T1000 (cell line): ENCODE results near the gene TMEM218.

ENCODE experiments used
- DNase-seq: peaks from one replicate; lab custom pipeline; 2025; ENCODE audit warnings: mixed read lengths; lab: John Stamatoyannopoulos, UW

TMEM218 gene

DNA sequence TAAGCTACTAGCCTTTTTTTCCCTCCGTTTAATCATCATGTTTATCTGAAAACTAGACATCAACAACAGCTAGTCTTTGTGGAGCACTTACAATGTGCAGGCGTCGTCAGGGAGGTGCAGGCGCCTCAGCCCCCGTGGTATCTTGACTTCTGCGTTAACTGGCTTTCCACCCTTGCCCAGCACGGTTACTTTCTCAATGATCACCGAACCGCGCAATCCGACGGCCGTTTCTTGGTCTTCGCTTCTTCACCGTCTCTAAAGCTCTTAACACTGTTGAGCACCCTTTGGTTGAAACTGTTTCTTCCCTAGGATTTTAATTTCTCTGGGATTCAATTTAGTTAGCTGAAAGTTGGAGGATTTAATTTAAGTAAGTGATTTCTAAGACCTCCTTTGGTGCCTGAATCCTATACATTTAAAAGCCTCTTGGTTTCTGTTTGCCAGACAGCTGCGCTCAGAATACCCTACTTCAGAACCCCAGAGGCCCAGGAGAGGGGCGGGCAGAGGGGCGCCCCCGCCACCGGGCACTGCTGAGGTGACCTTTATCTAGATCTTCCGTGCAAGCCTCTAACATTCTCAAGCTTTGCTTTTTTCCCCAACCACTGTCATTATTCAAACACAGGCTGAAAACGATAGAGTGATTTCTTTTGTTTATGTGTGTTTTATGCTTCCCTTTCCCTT is 18.0 kb upstream of the TMEM218 start:
- no peak for DNase-seq

DNA sequence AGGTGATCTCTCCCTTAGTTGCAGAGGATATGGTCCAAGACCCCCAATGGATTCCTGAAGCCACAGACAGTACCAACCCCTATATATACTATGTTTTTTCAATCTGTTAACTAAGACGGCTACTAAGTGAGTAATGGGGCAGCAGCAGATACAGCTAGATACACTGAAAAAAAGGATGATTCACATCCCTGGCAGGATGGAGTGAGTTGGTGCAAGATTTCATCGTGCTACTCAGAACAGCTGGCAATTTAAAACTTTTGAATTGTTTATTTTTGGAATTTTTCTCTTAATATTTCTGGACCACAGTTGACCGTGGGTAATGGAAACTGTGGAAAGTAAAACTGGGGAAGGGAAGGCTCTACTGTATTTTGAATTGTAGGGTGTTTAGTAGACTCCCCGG is 17.0 kb upstream of the TMEM218 start:
- no peak for DNase-seq

DNA sequence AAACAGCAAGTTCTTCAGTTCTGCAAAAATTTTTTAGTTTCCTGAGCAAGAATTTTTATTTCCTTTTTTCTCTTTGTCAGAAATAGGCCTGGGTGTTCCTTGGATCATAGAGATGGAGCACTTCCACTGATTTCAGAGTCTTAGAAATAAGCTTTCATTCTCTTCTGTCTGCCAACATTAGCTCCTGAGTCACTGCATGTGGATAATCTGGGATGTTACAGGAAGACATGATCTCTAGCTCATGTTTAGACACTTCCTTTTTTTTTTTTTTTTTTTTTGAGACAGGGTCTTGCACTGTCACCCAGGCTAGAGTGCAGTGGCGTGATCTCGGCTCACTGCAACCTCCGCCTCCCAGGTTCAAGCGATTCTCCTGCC is 13.2 kb upstream of the TMEM218 start:
- no peak for DNase-seq

DNA sequence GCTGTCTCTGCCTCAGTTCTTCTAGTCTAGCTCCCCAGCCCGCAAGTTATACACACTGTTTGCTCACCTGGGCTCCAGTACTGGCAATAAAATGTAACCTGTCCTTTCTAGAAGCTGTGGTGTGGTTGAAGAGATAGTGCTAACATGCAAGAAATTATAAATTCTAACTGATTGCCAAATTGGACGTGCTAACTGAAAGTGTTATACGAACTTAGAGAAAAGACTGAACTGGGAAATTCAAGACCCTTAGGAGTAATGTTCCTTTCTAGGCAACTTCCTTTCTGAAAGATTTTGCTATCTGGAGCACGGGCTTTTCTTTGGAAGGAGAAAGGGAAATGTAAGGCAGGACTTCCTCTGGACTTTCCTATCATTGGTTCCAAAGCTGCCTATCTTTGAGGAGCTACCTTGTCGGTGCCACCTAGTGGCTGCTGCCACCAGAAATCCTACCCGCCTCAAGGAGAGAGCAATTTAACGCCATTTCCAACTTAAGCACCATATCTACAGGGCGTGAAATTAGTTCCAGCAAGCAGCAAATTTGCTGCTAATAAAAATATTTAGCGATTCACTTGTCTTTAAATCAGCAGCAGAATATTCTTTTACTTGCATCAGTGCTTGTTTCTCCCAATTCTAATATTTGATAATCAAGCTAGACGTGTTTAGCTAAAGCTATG is 12.7 kb upstream of the TMEM218 start:
- DNase-seq, result peak; percentile 49

DNA sequence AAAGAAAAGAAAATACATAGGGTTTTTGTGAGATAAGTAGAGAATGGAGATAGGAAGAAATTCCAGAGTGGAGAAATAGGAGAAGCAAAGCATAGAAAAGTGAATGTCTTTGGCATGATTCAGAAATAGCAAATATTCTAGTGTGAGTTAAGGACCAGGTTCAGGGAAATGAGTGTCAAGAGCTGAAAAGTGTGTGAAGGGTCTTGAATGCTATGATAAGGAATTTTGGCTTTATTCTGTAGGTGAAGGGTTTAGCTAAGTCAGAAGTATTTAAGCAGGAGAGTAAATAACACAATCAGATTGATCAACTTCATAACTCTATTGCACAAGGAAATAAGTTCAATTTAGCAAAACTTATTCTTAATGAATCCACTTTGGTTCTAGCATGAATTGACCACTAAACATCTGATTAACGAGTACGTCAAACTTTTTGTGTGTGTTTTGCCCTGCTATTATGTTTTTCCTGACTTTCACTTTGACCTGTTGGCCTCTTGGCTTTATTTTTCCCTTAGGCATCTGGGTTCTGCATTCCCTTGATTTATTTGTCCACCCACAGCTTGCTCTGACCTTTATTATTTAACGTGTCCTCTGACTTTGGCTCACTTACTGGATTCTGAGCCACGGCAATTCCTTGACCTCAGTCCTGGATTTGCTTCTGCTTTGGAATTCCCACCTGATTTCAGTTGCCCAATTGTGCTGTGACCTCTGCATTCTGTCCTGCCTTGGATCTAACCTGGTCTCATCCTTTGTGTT is 11.9 kb upstream of the TMEM218 start:
- DNase-seq, result no peak

DNA sequence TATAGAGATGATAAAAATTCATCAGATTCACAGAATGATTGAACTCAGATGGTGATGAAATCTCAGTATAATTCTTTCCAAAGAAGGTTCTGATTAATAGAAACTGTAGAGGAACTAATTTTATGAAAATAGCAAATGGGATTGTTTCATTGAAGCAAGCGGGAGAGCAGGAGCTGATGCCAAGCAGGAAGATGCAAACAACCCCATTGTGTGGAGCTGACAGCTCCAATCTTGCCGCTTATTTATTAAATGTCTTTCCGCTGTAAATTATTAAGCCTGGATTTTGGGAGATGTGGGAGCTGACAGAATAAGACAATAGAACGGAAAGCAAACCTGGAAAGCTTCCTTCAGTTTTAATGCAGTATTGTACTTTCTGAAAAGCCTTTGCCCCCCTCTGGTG is 6.0 kb upstream of the TMEM218 start:
- DNase-seq, result no peak

DNA sequence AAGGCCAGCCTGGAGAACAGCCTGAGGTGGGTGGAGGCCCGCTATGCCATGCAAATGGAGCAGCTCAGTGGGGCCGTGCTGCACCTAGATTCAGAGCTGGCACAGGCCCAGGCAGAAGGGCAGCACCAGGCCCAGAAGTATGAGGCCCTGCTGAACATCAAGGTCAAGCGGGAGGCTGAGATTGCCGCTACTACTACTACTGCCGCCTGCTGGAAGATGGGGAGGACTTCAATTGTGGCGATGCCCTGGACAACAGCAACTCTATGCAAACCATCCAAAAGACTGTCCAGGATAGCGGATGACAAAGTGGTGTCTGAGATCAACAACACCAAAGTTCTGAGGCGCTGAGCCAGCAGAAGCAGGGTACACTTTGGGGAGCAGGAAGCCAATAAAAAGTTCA is 3.1 kb upstream of the TMEM218 start:
- no peak for DNase-seq

DNA sequence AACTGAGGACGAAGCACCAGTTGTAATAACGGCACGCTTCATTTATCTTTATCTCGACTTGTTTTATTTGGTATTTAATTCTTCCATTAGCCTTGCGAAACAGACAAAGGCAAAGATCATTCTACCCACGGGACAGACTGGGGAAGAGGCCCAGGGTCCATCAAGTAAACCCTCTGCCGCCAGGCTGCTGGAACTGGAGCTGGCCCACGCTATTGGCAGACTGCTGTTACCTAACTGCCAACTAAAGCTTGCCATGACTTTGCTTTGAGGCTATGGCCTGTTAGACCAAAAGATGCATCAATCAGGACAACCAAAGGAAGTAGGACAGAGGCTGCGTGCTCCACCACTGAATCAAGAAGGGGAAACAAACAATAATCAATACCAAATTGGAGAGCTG is 780 bp upstream of the TMEM218 start:
- DNase-seq, result no peak

DNA sequence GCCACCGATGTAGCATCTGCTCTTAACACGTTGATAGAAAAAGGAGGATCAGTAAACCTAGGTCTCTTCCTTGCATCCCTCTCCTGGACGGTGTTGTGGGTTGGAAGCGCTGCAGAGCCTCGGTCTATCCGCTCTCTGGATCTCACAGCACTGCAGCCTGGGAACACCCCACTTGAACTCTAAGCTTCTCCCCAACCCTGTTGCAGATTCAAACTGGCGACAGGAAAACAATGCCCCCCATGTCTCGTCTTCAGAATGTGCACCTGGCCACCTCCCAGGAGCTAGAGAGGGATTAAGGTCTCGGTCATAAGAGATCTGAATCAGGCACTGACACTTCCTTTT is 454 bp downstream of the TMEM218 start:
- DNase-seq, result no peak

DNA sequence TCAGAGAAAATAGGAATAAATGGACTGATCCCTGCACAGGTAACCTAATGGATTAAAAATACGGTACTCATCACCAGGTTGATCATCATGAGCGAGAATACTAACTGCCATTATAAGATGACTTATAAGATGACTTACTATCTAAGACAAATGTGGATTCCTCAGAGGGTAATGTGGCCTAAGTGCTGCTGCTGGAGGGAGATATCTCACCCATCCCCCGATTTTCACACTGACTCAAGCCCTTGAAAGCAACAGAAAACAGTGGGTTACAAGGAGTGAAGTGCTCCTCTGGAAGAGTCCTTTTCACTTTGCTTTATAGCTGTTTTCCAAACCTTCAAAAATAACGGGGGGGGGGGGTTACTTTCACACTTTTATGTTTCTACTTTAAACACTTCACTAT is 920 bp downstream of the TMEM218 start:
- no peak for DNase-seq

DNA sequence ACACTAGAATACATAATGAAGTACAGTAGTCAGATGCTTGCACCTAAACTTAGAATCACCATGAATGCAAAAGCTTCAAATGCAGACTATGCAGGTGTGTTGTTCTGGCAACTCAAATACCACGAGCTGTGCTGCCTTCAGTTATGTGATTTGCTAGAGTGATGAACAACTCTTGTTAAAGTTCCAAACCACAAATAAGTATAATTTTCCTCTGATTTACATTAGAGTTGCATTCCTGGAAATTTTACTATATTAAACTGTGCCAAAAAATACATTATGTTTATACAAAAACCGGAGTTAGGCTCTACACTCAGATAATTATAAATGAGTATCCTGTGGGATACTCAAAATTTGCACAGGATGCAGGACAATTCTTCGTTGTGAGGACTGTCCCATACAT is 3.0 kb downstream of the TMEM218 start:
- DNase-seq, result no peak

DNA sequence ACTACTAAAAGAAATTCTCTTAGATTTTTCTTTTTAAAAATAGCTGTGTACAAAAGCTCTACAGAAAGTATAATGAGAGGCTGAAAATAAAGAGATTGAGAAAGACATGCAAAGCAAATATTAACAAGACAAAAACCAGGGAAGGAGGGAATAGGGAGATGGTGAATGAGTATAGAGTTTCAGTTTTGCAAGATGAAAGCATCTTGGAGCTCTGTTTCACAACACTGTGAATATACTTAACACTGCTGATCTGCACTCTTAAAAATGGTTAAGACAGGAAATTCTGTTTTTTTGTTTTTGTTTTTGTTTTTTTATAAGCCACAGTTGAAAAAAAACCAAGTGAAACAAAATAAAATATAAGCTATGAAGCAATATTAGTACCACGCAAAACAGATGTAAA is 5.5 kb downstream of the TMEM218 start:
- no peak for DNase-seq

DNA sequence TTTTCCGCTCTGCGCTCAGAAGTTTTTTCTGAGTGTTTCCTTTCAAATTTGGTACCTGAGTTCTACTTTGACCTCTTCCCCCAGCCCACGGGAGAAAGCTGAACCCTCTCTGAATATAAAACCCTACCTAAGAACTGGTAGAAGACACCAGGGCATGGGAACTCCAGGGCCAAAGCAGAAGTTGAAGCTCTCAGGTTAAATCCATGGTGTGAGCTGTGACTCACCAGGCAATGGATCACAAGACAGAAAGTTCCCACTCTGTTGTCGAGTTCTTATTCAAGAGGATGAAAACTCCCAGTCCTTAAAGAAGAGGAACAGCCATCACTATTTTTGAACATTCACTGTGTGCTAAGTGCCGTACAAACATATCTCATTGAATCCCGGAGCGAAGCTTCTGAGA is 8.9 kb downstream of the TMEM218 start:
- no peak for DNase-seq

DNA sequence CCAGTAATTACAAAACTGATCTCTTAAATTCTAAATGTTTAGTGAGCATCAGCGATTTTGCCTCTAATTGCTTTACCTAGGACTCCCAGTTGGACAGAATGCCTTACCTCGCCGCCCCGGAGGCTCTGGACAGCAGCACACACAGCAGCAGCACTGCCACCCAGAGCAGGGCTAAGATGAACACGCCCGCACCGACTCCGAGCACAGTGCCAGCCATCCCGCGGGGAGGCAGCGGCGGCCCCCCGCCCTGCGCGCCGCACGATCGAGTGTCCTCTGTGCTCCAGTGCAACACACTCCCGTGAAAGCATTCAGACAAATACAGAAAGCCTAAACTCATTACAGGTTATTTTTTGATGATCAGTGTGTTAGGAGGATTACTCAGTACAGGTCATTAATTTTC is 9.4 kb downstream of the TMEM218 start:
- DNase-seq, result no peak

DNA sequence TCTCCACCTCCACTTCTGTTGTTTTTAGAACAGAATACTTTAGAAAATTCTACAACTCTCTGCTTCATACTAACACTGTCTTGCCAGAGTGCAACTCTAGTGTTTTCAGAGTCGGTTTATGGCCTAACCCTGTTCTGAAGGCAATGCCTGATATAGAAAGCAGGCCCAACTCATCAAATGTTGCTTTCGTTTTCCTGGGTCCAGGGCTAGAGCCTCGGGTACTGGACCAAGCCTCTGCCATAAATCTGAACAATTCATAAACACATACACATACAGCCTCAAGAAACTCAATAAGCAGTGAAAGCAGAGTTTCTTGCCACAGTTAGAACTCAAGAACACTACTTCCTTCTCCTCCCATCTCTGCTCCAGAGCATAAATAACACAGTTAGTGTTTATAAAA is 9.8 kb downstream of the TMEM218 start:
- no peak for DNase-seq

DNA sequence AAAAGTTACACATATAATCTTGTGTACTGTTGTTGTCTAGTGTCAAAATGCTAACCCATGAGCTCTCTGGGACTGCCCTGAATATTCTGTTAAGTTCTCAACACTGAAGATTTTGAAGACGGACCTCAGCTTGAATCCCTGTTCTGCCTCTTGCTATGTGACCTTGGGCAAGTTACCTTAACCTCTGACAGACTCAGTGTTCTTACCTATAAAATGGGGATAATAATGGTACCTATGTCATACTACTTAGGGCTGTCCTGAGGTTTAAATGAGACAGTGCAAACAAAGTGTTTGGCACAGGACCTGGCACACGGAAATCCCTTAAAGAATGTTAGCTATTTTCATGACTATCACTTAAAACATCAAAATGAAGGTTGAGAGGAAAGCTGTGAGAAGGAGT is 11.3 kb downstream of the TMEM218 start:
- no peak for DNase-seq

DNA sequence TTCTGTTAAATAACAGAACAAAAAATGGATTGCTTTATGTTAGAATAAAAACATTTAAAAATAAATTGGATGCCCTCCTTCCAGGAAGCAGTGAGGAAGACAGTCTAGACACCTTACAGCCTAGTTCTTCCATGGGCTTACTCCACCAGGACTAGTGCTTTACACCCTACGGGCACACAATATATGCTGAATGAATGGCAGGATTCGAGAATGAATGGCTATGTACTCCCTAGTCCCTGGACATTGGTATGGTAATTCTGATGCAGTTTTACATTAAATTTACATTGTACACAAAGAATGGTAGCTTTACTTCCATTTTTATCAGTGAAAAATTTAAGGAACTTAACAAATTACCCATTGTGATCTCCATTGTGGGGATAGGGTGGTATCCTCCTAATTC is 16.7 kb downstream of the TMEM218 start:
- DNase-seq, result no peak

DNA sequence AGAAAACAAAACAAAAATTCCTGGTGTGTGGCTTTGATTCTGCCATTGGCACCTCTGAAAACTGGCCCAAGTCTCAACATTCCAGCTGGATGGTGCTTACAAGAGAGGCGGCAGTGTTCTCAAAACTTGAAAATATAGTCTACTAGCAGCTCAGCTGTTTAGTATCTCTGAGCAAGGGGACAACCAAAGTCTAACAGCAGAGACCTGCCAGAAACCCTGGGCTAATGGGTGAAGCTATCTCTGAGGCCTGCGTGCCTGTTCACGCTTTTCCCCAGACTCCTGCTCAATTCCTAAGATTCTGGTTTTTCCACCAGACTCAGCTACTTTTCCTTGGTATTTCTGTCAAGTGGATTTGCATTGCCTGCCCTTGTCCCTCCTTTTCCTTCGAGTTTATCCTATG is 17.9 kb downstream of the TMEM218 start:
- no peak for DNase-seq

DNA sequence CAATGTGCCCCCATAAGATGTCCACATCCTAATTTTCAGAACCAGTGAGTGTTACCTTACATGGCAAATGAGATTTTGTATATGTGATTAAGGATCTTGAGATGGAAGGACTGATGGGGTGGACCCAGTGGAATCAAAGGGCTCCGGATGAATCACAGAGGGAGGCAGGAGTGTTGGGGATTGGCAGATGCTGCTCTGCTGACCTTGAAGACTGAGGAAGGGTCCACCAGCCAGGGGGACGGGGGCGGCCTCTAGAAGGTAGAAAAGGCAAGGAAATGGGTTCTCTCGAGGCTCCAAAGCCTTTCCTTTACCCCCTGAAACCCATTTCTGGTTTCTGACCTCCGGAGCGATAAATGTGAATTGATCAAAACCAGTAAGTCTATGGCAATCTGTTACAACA is 18.8 kb downstream of the TMEM218 start:
- no peak for DNase-seq

DNA sequence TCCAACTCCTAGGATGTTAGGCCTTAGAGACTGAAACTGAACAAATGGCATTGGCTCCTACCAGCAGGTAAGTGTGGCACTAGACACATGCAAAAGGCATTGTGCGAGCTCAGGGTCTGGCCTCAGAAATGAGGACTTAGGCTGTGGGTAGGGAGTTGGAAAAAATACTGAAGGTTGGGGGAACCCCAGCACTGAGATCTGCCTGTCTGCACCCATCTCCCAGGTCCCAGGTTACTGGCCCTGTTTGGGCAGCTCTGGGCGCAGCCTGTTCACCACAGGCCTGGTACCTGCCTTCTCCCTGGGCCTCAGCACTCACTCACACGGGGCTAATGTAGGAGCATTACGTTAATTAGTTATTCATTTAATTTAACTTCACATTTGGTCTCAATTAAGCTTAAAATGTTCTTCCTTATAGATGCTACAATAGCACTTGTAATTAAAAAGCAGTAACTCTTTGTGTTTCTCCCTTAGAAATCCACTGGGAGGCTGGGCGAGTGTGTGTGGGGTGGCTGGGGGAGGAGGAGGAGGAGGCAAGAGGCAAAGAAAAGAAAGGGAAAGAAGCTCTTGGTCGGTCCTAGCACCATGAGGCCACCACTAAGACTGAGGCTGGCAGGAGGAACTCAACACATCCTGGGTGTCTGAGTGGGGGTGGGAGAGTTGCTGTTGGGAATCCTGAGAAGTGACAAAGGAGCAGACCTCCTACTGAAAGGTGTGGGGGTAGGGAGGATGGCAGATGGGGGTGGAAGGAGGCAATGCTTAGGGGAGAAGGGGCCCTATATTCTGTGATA is 19.4 kb downstream of the TMEM218 start:
- no peak for DNase-seq

DNA sequence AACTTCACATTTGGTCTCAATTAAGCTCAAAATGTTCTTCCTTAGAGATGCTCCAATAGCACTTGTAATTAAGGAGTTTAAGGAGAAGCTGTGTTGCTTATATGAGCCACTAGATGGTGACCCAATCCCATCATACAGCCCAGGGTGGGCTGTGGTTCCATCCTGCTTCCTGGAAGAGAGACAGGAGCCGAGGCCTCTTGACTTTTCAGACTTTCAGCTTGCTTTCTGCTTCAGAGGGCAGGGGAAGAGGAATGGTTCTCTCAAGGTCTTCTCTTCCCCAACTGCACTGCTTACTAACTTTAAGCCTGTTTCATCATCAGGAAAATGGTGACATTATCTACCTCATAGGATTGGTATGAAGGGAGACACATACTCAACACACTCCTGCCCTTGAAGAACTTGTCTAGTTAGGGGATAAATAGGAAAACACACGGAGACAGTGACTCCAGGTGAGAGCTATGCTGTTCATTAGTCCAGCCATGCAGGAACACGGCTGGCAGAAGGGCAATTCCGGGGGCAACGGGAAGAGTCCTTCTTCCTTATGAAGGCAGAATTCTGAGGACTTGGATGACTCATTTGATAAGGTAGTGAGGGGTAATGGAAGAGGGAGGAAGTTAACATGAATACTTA is 20.1 kb downstream of the TMEM218 start:
- peak; percentile 5 for DNase-seq

DNA sequence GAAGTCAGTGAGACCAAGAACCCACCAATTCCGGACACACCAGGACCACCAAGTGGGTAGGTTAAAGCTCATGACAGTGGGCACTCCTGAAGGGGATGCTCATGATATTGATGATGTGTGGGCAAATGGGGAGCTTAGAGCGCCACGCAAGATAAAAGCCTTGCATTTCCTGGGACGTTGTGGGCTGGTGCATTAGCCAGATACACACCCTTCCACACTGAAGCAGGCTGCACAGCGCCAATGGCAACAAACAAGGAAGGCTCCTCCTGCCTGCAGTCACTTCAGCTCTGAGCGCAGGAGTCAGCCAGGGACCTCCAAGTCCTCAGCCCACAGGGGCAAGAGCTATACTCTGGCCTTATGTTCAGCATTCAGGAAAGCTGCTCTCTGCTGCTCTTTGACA is 20.6 kb downstream of the TMEM218 start:
- DNase-seq, result no peak
